HG03039 (cell line): ENCODE measurements around the gene TENT5C.

ENCODE experiments used
- ATAC-seq: cut with Tn5 transposase; IDR thresholded peaks from one replicate; pipeline ENCODE4 v1.9.1; 2021; ENCODE audit warnings: mild to moderate bottlenecking, moderate library complexity; ENCODE audit not compliant: unreplicated experiment

TENT5C gene

GRCh38 chr1:117632269-117633067 lies 26.6 kb downstream of the TENT5C start:
- ATAC-seq: peak; percentile 35

- no peak for ATAC-seq
These were observed 27.2 kb downstream of the TENT5C start for GRCh38 chr1:117633068-117633345.

DNA sequence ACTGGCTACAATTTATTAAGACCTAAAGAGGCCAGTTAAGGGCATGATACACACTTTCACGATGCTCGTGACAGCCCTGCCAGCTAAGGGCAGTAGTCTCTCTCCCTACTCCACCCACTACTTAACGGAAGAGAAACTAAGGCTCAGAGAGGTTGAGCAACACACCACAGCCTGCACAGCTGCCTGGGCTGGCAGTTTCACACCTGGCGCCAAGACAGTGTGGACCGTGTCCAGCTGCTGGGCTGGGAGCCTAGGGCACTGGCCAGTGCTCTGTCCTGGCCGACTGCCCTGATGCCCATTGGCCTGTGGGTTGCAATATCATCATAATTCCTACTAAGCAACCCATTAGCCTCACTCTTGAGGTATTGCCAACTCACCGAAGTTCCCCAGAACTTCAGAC lies 27.6 kb downstream of the TENT5C start:
- ATAC-seq: no peak

DNA sequence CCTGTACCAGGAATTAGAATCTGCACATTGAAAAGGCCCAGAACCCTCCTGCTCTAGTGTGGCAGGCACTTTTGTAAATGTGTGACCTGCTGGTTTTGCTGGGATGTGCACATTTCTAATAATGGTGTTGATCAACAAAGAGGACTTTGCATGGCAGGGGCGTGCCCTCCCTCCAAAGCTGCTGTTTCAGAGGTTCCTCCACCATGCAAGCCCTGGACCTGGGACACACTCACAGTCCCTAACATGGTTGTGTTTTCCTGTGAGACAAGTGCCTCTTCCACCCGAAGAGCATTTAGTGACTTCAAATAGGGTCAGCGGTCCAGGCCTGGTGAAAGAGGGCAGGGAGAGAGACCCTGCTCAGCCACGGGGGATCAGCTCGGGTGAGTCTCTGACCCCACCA lies 28.1 kb downstream of the TENT5C start:
- no peak for ATAC-seq

- ATAC-seq: no peak
These were observed 28.8 kb downstream of the TENT5C start for GRCh38 chr1:117634631-117635030.

- ATAC-seq: no peak
These were observed 30.0 kb downstream of the TENT5C start for GRCh38 chr1:117635805-117636204.

- no peak for ATAC-seq
These were observed 31.0 kb downstream of the TENT5C start for GRCh38 chr1:117636637-117637425.

GRCh38 chr1:117638141-117638540 lies 32.3 kb downstream of the TENT5C start:
- ATAC-seq: no peak

DNA sequence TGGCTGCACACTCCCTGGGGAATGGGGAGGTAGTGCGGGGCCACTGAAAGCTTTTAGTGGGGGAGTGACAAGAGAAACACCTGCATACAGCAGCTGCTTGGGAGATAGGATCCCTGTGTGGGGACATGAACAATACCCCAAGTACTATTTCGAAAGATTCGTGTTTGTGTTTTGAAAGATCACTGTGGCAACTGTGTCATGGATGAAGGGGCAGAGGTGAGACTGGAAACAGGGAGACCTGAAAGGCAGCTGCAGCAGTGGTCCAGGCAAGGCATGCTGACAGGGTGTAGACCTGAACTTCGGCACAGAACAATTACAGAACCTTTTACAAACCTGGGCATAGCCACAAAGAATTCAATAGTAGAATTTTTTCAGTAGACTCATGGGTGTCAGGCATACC lies 32.9 kb downstream of the TENT5C start:
- no peak for ATAC-seq

DNA sequence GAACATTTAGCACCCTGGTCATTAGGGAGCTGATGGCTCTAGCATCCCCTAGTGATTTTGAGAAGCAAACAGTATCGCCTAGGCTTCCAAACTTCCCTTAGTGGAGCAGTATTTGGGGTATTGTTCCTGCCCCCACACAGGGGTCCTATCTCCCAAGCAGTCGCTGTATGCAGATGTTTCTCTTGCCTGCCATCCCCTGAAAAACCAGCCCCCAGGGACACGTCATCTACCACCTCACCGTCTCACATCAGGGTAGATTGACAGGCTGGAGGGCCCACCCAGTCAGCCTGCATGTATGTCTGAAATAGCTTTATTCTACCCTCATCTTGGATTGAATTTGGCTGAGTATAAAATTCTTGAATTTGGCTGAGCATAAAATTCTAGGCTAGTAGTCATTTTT lies 33.9 kb downstream of the TENT5C start:
- ATAC-seq: no peak

DNA sequence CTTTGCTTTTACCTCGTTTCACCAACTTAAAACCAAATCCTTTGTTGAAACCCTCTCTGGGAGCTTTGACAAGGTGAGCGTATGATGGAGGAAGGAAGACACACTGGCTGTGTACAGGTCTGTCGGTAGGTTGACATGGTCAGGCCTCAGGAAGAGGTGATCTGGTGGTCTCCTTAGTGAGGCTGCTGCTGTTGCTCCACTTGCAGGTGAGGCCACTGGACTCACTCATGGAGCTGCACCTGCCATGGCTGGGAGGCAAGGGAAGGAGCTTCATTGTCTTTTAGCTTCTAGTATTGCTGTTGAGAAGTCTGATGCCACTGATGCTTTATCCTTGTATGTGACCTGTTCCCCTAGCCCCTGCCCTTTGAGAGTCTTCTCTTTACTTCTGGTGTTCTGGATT lies 35.7 kb downstream of the TENT5C start:
- no peak for ATAC-seq

DNA sequence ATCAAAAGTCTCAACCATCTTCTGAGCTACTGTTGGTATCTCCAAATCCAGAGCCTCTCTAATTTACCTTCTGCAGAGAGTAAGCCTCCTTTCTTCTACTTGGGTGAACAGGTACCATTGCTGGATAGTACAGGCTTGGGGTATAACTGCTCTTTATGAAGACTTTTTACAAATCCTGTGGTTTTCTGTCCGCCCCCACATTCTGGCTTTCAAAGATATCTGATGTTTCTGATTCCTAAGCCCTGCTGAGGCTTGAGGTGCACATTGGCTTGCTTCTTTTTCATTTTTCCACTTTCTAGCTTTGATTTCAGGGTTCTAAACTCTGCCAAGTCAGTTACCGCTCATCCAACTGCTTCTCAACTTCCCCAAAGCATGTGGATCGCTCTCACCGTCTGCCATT lies 37.1 kb downstream of the TENT5C start:
- peak; percentile 51 for ATAC-seq

DNA sequence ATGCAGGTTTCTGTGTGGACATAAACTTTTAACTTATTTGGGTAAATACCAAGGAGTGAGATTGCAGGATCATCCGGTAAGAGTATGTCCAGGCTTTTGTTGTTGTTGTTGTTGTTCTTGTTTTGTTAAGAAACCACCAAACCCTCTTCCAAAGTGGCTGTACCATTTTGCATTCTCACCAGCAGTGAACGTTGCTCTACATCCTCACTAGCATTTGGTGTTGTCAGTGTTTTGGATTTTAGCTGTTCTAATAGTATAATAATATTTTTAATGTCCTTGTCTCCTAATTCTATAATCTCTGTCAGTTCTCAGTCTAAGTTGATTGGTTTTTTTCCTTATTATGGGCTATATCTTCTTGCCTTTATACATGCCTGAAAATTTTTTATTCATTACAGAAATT lies 37.8 kb downstream of the TENT5C start:
- no peak for ATAC-seq

DNA sequence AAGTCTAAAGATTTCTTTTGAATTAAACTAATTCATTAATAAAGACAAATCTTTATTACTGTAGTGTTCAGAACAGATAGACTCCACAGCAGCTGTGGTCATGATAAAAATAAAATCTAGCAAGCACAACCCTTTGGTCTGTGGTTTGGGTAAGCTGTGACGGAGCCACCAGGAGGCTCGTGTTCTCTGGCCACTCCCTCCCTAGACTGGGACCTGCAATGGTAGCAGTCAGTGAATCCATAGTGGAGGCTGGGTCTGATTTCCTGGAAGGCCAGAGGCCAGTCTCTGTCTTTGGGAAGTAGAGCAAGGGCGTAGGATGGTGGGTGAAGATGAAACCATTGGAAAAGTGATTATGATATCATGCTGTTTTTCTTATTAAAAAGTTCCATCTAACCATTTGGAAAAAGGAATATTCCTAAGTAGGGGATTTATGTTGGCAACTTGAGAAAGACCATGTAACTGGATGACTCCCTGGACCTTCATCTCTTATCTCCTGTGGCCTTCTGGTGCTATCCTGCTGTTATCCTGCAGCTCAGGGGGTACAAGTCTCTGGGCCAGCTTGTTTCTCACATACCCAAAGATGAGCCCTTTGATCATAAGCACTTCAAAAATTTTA lies 39.0 kb downstream of the TENT5C start:
- peak; percentile 59 for ATAC-seq

GRCh38 chr1:117645343-117645742 lies 39.5 kb downstream of the TENT5C start:
- ATAC-seq: no peak

GRCh38 chr1:117646007-117646811 lies 40.4 kb downstream of the TENT5C start:
- ATAC-seq: no peak

GRCh38 chr1:117646956-117647355 lies 41.1 kb downstream of the TENT5C start:
- no peak for ATAC-seq

- no peak for ATAC-seq
These were observed 42.2 kb downstream of the TENT5C start for GRCh38 chr1:117648015-117648414.

- no peak for ATAC-seq
These were observed 45.2 kb downstream of the TENT5C start for GRCh38 chr1:117650840-117651568.

- no peak for ATAC-seq
These were observed 45.8 kb downstream of the TENT5C start for GRCh38 chr1:117651616-117652015.

GRCh38 chr1:117652421-117652820 lies 46.6 kb downstream of the TENT5C start:
- no peak for ATAC-seq
